NCI-H345 treated with DMSO at 0.1 percent for 48 hours (cell line): ENCODE measurements around the gene GTF2A1L.
"Not testable (repeated sequence)": the region's sequence is repeated elsewhere in the genome, so short reads cannot be mapped to it uniquely, and the experiment has no call there.

Source experiments
- DNase-seq: peaks from one replicate; lab custom pipeline; 2025; ENCODE audit not compliant: unreplicated experiment; lab: John Stamatoyannopoulos, UW

The GTF2A1L gene

DNA sequence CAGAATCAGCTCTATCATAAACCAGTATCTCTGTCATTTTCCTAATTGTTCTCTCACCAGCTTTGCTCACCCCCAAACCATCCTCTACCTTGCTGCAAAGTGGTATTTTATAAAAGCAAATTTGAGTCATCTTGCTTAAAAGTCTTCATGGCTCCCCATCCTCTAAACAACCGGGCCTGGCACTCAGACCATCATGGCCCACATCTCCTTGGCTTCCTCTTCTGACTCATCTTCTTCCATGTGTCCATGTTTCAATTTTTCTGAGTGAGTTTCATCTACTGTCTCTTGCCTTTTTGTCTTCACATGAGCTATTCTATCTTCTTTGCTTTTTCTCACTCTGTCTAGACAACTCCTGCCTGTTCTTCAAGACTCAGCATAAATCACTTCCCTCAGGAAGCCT lies 79.2 kb downstream of the GTF2A1L start:
- no peak for DNase-seq

DNA sequence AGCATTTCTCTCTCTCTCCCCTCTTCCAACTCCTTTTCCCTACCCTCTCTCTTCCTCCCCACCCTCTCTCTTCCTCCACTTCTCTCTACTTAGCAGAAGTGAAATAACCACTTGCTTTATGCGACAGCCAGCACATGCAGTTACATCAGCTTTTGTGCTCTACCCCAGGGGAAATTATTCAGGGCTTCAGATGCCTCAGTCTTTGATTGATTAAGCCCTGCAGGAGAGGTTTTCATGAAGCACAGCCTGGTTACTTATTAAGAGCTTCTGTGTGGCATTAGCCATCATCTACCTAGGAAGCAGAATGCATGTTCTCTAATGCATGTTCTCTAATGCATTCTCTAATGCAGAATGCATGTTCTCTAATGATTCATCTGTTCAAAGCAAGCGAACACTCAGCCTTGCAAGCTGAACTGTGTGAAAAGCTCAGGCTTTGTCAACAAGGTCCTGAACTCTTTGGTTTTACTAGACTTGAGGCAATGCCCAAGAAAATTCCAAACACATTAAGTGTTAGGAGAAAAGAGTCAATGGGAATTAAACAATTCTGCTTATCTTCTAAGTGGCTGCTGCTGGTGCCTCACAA lies 81.8 kb downstream of the GTF2A1L start:
- DNase-seq = no peak

GRCh38 chr2:48703621-48704020 lies 86.0 kb downstream of the GTF2A1L start:
- not testable (repeated sequence) for DNase-seq

DNA sequence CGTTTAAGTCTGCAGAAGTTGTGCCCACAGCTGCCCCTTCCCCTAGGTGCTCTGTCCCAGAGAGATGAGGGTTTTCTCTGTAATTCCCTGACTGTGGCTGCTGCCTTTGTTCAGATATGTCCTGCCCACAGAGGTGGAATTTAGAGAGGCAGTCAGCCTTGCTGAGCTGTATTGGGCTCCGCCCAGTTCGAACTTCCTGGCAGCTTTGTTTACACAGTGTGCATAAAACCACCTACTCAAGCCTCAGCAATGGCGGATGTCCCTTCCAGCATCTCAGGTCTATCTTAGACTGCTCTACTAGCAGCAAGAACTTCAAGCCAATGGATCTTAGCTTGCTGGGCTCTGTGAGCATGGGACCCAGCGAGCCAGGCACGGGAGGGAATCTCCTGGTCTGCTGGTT lies 89.8 kb downstream of the GTF2A1L start:
- DNase-seq = no peak

- DNase-seq = no peak
Measured at GRCh38 chr2:48709096-48710034, 91.7 kb downstream of the GTF2A1L start.

DNA sequence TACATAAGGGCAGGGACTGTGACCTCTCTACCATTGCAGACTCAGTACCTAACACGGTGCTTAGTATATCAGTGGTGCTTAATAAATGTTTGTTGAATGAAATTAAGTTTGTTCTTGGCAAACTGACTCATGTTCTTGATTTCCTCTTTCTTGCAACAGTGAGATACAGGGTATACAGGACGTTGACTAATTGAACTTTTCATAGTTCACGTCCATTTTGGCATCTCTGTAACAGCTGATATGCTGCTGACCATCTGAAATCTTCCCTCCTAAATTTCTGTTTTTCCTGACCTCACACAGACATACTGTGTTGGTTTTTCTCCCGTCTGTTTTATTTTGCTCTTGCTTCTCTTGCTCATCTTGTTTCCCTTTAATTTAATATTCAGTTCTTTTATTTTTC lies 93.7 kb downstream of the GTF2A1L start:
- DNase-seq = no peak

DNA sequence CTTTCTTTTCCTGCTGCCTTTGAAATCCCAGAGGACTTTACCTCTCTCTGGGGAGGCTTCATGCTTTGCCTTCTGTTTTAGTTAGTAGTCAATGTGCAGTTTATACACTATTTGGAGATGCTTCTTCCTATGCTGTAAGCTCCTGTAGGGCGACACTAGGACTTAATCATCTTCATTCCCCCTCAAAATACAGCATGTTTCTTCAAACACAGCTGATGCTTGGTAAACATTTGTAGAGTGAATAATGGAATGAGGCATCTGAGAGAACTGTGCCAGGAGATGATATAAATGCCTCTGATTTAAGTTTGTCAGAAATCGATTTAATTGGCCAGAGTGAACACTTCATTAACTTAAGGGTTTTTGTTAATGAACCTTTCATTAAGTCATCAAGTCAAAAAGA lies 94.5 kb downstream of the GTF2A1L start:
- no peak for DNase-seq

DNA sequence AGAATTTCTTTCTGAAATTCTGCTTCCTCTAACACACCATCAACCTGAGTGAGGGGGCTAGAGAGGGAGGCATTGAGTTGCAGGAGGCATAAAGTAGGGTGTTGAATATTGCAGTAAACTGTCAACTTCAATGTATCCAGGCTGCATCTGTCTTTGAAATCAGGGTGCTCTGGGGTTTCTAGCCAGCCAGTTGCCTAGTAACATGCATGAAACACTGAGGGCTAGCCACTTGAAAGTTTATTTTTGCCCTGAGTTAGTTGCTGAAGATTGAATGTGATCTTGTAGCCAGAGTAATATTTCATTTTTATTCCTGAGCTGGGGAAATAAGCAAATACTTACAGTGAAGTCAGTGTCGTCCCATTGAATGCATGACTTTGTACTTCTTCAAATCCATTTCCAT lies 96.0 kb downstream of the GTF2A1L start:
- no peak for DNase-seq

GRCh38 chr2:48714245-48714644 lies 96.6 kb downstream of the GTF2A1L start:
- DNase-seq = no peak

DNA sequence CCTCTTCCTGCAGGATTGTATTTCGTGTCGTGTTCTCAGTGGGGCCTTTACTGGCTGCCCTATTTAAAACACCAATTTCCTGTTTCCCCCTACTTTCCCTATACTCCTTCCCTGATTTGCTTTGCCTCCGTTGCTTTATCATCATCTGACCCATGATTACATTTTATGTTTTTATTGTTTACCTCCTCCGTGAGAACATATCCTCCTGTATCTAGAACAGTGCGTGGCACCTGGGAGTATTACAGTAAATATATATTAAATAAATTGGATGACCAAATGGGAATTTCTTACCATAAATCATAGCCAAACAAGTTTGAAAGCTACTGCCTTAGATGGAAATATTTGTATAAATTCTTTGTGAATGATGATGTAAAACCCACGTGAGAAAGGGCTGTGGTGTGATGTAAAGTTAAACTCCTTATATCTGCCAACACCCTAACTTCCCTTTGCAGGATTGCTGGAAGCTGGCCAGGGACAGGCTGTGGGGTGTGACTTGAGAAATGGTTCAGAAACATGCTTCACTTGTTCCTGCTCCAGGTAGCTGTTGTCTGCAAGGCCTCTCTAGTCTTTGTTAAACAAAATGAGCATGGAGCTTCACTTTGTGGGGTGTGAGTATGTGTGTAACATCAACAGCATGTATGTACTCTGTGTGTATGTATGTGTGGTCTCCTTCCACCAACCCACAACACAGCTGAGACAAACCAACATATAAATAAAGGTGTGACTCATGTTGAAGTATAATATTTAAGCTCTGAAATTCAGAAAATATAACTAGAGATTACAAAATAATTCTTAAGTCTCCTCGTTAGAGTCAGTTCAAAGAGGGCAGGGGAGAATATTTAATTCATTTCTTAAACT lies 97.6 kb downstream of the GTF2A1L start:
- no peak for DNase-seq

- no peak for DNase-seq
Measured at GRCh38 chr2:48715956-48716355, 98.3 kb downstream of the GTF2A1L start.

- no peak for DNase-seq
Measured at GRCh38 chr2:48717846-48718245, 100.2 kb downstream of the GTF2A1L start.

DNA sequence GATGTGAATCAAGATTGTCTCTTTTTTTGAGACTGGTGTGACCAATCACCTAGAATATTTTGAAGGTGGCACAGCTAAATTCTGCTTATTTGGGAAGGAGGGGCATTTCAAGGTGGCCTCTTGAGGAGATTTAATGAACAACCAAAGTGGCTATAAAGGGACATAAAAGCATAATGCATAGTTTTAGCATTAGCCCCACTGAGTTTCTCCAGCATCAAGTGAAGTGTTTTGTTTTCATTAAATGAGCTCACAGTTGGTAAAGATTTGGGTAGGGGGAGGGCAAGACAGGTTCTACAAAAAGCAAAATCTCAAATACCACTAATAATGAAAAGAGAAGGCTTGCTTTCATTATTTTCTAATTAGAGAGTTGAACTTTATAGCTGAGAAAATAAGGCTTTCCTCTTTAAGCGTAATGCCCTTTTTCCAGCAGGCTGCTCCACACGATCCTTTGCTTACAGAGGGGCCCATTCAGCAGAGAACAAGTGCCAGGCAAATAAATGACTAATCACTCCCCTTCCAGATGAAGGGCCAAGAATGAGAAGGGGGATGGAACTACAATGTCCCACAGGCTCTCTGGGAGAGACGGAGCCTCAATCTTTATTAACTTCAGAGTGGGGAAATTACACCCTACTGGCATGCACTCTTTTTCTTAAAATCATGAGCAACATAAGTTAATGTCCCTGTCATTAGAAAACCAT lies 102.0 kb downstream of the GTF2A1L start:
- DNase-seq = no peak

DNA sequence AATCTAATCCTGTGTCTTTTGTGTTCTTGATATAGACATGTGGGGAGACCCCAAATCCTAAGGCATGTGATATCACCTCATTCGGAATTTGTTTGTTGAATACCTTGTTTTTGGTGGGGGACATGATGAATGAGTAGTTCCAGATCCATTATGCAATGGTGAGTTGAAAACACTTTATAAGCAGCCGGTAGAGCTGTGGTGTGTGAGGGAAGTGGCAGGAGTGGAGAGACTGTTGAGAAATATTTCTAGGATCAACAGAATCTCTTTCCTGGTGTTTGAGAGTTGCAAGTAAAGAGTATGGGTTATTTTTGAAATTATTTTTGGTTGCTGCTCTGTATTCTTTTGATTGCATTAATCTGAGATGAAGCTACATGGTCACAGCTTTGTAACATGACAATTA lies 103.5 kb downstream of the GTF2A1L start:
- no peak for DNase-seq

DNA sequence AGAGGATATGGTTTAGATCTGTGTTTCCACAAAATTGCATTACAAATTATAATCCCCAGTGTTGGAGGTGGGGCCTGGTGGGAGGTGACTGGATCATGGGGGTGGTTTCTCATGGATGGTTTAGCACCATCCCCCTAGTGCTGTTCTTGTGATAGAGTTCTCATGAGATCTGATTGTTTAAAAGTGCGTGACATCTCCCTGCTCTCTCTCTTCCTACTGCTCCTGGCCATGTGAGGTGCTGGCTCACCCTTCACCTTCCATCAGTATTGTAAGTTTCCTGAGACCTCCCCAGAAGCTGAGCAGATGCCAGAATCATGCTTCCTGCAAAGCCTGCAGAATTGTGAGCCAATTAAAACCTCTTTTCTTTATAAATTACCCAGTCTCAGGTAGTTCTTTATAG lies 104.7 kb downstream of the GTF2A1L start:
- DNase-seq = no peak

GRCh38 chr2:48723129-48723528 lies 105.5 kb downstream of the GTF2A1L start:
- no peak for DNase-seq

DNA sequence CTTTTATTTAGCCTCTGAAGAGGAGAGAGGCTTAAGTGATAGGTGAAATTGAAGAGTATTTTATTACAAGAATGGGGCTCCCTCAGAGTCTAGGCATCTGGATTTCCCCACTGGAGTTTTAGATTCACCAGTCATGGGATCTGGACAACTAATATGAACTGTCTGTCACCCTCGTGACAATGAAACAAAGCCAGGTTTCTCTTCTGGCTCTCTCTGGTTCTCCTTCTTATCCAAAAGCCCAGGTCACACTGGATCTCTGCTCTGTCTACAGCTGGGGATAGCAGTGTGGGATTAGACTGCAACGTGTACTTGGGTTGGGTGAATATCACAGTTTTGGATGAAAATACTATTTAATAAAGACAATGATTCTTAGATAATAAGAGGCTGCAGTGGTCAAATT lies 106.6 kb downstream of the GTF2A1L start:
- DNase-seq = no peak

- DNase-seq = no peak
Measured at GRCh38 chr2:48725696-48726494, 108.2 kb downstream of the GTF2A1L start.

DNA sequence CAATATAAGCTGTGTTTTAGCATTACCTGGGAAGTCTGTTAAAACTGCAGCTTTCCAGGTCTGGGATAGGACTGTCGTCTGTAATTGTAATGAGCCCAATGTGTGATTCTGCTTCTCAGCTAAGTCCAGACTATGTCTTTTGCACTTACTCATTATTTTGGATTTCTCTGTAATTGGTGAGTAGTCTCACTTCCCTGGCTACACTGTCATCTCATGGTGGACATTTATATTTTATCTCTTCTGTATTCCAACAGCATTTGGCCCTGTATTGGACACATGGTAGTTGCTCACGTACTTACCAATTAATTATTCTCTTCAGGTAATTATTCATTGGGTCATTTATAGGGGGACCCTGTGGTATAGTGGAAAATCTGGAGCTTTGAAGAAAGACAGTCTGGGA lies 109.9 kb downstream of the GTF2A1L start:
- DNase-seq = no peak

DNA sequence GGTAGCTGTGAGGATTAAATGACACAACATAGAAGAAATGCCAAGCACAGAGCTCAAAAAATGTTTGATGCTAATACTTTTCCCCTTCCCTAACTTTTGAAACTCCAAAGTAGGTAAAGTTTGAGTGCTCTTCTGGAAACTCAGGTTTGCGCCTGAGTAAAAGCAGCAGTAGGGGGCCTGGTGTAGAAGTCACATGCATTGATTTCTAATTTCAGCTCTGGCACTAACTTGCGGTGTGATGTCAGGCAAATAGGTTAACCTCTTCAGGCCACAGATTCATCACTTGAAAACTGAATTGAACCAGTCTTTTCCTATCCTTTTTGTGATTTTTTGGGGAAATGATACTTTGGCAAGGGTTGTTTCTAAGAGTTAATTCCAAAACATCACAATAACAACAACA lies 110.6 kb downstream of the GTF2A1L start:
- DNase-seq = no peak
